ENCODE results near the gene CAV3.

GRCh38 chr3:8777978-8778267 is 44.3 kb downstream of the CAV3 start:
- no peak for TF ChIP-seq POLR2A (IDR thresholded peaks at IDR 0.05)
- TF ChIP-seq CTCF (IDR thresholded peaks at IDR 0.05): no peak

Data from lower leg skin (tissue), 3 donors.